Breast epithelium (tissue), 4 donors: Measurements from ENCODE around the gene EFHD2. TPM values are rescaled to one million over a fixed set of nuclear protein-coding genes. Genes with fewer than 3 reads are reported as not detected.

Experiments
- DNase-seq, 2 donors: peaks; one replicate each; pipeline ENCODE4 v3.0.0-alpha.2; 2019; ENCODE audit warnings: low spot score in 2 of 2
- H3K27ac ChIP-seq, 2 donors: fragments of 200-600 bp; sonication (generic) in 1 of 2; one replicate each; pipeline ENCODE4 v1.5.1; 2016 to 2019; ENCODE audit warnings: mild to moderate bottlenecking in 1 of 2
- H3K27me3 ChIP-seq, 2 donors: fragments of 200-600 bp; sonication (generic) in 1 of 2; one replicate each; pipeline versions ENCODE4 v1.5.1 to v1.6.0; 2017 to 2019; ENCODE audit warnings: control low read depth in 1 of 2, mild to moderate bottlenecking in 1 of 2
- H3K36me3 ChIP-seq: fragments of 200-600 bp; one replicate; pipeline ENCODE4 v1.5.1; 2019
- H3K4me1 ChIP-seq, 2 donors: fragments of 200-600 bp; sonication (generic); one replicate each; pipeline ENCODE4 v1.5.1; 2016 to 2019; ENCODE audit warnings: control low read depth in 1 of 2
- H3K4me3 ChIP-seq, 3 donors: fragments of 200-600 bp; sonication (generic); 1 replicate in 2 of 3; 2 replicates in 1 of 3; pipeline ENCODE4 v1.5.1; 2016 to 2019; ENCODE audit warnings: mild to moderate bottlenecking in 3 of 3, moderate library complexity in 2 of 3
- H3K9me3 ChIP-seq, 2 donors: fragments of 200-600 bp; sonication (generic) in 1 of 2; one replicate each; pipeline ENCODE4 v1.5.1; 2016 to 2019; ENCODE audit warnings: control low read depth in 1 of 2
- POLR2A ChIP-seq: fragments of 450-650 bp; IDR thresholded peaks from one replicate; pipeline ENCODE4 v1.6.1; 2016; ENCODE audit warnings: antibody characterized with exemption, mild to moderate bottlenecking, moderate library complexity
- POLR2AphosphoS5 ChIP-seq, 3 donors: sonication (generic); formaldehyde crosslinking; IDR thresholded peaks; one replicate each; pipeline ENCODE4 v1.6.1; 2017; ENCODE audit warnings: antibody characterized with exemption in 3 of 3
- intact Hi-C: fragments of 100-400 bp; cut with DNase I; formaldehyde crosslinking; loops from one replicate; pipeline ENCODE4 v1.15.1; 2023; ENCODE audit warnings: low total_unique reads
- total RNA-seq, 3 donors: library from RNA; depleted of rRNA; stranded (reverse); fragments of >200 nt; gene quantifications; one replicate each; pipeline ENCODE4 v1.1.0, GENCODE V29; 2016
- TF ChIP-seq, protein P1 (sequence below), 3 donors: fragments of 450-650 bp; IDR thresholded peaks; one replicate each; pipeline ENCODE4 v1.5.1; 2016 to 2017; ENCODE audit warnings: antibody characterized with exemption in 3 of 3, mild to moderate bottlenecking in 3 of 3, moderate library complexity in 3 of 3

The EFHD2 gene
- total RNA-seq, 3 donors from 2014 or later: 24.9 to 43.9 (median 32.8) TPM

- Histone ChIP-seq H3K4me1 (no peaks in the 10 kb centered on the region), H3K27me3 (no peaks in the 10 kb centered on the region), H3K4me3 (no peak overlapping the region), H3K36me3 (no peaks in the 10 kb centered on the region), H3K9me3 (no peaks in the 10 kb centered on the region), H3K27ac (no peak overlapping the region)
- DNase-seq: no peak
- no peak for TF ChIP-seq POLR2AphosphoS5 (IDR thresholded peaks at IDR 0.05)
- TF ChIP-seq POLR2A: no peak
- TF ChIP-seq, protein P1, sequence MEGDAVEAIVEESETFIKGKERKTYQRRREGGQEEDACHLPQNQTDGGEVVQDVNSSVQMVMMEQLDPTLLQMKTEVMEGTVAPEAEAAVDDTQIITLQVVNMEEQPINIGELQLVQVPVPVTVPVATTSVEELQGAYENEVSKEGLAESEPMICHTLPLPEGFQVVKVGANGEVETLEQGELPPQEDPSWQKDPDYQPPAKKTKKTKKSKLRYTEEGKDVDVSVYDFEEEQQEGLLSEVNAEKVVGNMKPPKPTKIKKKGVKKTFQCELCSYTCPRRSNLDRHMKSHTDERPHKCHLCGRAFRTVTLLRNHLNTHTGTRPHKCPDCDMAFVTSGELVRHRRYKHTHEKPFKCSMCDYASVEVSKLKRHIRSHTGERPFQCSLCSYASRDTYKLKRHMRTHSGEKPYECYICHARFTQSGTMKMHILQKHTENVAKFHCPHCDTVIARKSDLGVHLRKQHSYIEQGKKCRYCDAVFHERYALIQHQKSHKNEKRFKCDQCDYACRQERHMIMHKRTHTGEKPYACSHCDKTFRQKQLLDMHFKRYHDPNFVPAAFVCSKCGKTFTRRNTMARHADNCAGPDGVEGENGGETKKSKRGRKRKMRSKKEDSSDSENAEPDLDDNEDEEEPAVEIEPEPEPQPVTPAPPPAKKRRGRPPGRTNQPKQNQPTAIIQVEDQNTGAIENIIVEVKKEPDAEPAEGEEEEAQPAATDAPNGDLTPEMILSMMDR (IDR thresholded peaks at IDR 0.05): no peak
- intact Hi-C loops: loop anchor here (10.0 kb wide), 1 partner anchor 289 kb away; no protein-coding TSS in a partner anchor
Measured at GRCh38 chr1:15423355-15424077, 13.8 kb downstream of the EFHD2 start.

- DNase-seq: no peak
- Histone ChIP-seq H3K36me3 (no peaks in the 10 kb centered on the region), H3K27me3 (no peaks in the 10 kb centered on the region), H3K4me1 (no peaks in the 10 kb centered on the region), H3K9me3 (no peaks in the 10 kb centered on the region), H3K4me3 (no peak overlapping the region), H3K27ac (no peak overlapping the region)
- TF ChIP-seq POLR2A: no peak
- no peak for TF ChIP-seq POLR2AphosphoS5 (IDR thresholded peaks at IDR 0.05)
- TF ChIP-seq, protein P1 (IDR thresholded peaks at IDR 0.05): no peak
- intact Hi-C loops: loop anchor here (10.0 kb wide), 1 partner anchor 289 kb away; no protein-coding TSS in a partner anchor
Measured at GRCh38 chr1:15424146-15424667, 14.5 kb downstream of the EFHD2 start.

DNA sequence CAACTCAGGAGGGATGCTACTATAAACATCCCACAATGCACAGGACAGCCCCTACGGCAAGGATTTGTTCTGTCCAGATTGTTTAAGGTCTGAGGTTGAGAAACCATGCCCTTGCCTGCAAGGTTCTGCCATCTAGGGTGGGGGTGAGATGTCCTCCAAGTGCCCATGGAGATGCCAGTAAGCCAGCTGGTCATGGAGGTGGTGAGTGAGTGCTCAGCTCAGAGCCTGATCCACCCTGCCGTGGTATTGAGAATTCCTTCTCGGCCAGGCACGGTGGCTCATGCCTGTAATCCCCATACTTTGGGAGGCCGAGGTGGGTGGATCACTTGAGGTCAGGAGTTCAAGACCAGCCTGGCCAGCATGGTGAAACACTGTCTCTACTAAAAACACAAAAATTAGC, 15.3 kb downstream of the EFHD2 start:
- no peak for DNase-seq
- no peak overlapping the region for H3K4me3 ChIP-seq
- intact Hi-C loops: loop anchor here (10.0 kb wide), 1 partner anchor 290 kb away; no protein-coding TSS in a partner anchor
- H3K9me3 ChIP-seq: no peaks in the 10 kb centered on the region
- H3K36me3 ChIP-seq: no peaks in the 10 kb centered on the region
- H3K4me1 ChIP-seq: no peaks in the 10 kb centered on the region
- TF ChIP-seq, protein P1 (IDR thresholded peaks at IDR 0.05): no peak
- TF ChIP-seq POLR2AphosphoS5 (IDR thresholded peaks at IDR 0.05): no peak
- TF ChIP-seq POLR2A: no peak
- H3K27ac ChIP-seq: no peak overlapping the region
- no peaks in the 10 kb centered on the region for H3K27me3 ChIP-seq

DNA sequence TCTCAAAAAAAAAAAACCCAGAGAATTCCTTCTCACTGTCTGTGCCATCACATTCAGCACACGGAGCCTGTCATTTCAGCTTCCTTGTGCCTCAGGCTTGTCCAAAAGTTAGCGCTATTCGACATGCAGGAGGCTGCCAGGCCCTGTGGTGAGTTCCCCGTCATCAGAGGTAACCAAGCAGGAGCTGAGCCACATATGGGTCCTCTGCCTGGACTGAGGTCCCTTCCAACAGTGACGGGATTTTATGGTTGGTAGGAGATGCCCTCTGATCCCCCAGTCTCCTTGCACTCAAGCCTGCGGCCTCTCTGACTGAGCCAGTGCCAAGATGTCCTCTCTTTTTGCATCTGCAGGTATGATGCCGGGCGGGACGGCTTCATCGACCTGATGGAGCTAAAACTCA, 15.8 kb downstream of the EFHD2 start:
- DNase-seq: no peak
- TF ChIP-seq POLR2AphosphoS5 (IDR thresholded peaks at IDR 0.05): no peak
- no peak for TF ChIP-seq POLR2A
- TF ChIP-seq, protein P1 (IDR thresholded peaks at IDR 0.05): no peak
- Histone ChIP-seq H3K4me1 (no peaks in the 10 kb centered on the region), H3K27ac (no peak overlapping the region), H3K9me3 (no peaks in the 10 kb centered on the region), H3K4me3 (no peak overlapping the region), H3K27me3 (no peaks in the 10 kb centered on the region), H3K36me3 (no peaks in the 10 kb centered on the region)
- intact Hi-C loops: loop anchor here (10.0 kb wide), 1 partner anchor 291 kb away; no protein-coding TSS in a partner anchor

- H3K27me3 ChIP-seq: no peaks in the 10 kb centered on the region
- DNase-seq: no peak
- H3K27ac ChIP-seq: no peak overlapping the region
- TF ChIP-seq, protein P1 (IDR thresholded peaks at IDR 0.05): no peak
- no peak for TF ChIP-seq POLR2AphosphoS5 (IDR thresholded peaks at IDR 0.05)
- TF ChIP-seq POLR2A: no peak
- H3K4me3 ChIP-seq: no peak overlapping the region
- no peaks in the 10 kb centered on the region for H3K9me3 ChIP-seq
- H3K36me3 ChIP-seq: no peaks in the 10 kb centered on the region
- intact Hi-C loops: loop anchor here (10.0 kb wide), 1 partner anchor 291 kb away; no protein-coding TSS in a partner anchor
- H3K4me1 ChIP-seq: no peaks in the 10 kb centered on the region
Measured at GRCh38 chr1:15425958-15426357, 16.3 kb downstream of the EFHD2 start.
